Measurements from ENCODE around the gene HOXD4.

Gene HOXD4

DNA sequence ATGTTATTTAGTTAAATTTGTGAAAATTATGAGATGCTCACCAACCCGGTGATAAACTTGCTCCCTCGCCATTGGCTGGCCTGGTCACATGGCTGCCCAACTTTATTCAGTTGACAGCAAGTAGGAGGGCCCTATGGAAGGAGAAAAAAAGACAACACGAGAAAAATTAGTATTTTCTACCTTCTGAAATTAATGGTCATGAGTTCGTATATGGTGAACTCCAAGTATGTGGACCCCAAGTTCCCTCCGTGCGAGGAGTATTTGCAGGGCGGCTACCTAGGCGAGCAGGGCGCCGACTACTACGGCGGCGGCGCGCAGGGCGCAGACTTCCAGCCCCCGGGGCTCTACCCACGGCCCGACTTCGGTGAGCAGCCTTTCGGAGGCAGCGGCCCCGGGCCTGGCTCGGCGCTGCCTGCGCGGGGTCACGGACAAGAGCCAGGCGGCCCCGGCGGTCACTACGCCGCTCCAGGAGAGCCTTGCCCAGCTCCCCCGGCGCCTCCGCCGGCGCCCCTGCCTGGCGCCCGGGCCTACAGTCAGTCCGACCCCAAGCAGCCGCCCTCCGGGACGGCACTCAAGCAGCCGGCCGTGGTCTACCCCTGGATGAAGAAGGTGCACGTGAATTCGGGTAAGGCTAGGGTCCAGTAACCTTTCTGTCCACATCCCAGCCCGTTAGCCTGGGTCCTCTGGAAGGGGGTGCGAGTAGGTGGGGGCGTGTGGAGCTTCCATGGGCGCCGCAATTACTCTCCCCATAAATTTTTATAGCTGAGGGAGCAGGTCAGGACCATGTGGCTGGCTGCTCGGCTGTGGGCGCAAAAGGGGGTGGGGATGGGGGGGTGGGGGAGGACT lies at the start of gene HOXD4:
TSS of gene HOXD4 (plus strand) at position 109 of the 846 bp plus-strand sequence. CDS start at position 193, 84 bp downstream.
- DNase-seq (ENCODE audit: low read depth in 2 of 3, low spot score in 2 of 3): no peak

GRCh38 chr2:176101842-176102241 lies 49.5 kb upstream of the HOXD4 start:
- no peak for DNase-seq (ENCODE audit: low read depth in 2 of 3, low spot score in 2 of 3)

DNA sequence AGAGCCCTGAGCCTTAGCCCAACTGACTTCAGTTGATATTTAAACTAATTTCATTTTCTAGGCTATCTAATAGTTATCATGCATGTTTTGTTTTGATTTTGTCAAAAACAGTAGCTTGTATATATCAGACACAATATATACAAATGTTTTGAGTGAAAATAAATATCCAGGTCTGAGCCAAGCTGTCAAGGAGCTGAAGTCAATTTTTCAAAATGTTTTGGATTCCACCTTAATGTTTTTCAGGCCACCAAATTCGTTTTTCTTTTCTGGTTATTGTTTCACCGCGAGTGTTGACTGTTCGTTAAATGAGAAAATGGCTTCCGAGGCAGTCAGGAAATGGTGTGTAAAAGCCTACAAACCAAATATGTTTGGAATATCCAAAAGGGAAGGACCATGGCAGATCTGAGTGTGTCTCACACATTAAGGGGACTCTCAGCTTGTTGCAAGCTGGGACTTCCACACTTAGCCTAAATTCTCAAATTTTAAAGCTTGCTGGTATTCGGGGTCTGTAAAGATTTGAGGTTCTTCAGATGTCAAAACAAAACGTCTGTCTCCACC lies 49.0 kb upstream of the HOXD4 start:
- DNase-seq (ENCODE audit: low read depth in 2 of 3, low spot score in 2 of 3): no peak

- DNase-seq (ENCODE audit: low read depth in 2 of 3, low spot score in 2 of 3): no peak
These were observed 48.2 kb upstream of the HOXD4 start for GRCh38 chr2:176103194-176103593.

DNA sequence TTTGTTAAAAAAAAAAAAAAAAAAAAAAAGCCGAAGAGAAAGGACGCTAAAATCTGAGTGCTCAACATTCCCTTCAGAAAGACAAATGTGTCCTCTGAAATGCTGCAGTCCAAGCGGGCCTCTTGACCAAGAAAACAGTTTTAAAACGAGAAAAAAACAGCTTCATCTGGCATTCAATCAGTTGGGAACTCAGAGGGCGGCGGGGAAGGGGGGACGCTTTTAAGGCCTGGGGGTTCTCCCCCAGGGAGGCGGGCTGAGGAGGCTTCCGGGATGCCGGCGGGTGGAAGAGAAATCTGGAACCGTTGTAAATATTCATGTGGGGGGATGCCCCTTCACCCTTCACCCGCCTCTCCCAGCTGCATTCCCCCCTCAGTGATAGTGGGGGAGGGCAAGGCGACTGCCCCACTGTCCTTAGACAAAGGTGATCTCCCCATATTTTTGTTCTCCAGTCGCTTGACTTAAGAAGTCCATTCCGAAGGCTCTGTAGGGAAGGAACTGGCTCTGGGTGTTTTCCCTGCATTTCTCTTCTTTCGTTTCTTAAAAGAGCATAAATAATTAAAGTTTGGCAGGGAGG lies 47.5 kb upstream of the HOXD4 start:
- no peak for DNase-seq (ENCODE audit: low read depth in 2 of 3, low spot score in 2 of 3)

DNA sequence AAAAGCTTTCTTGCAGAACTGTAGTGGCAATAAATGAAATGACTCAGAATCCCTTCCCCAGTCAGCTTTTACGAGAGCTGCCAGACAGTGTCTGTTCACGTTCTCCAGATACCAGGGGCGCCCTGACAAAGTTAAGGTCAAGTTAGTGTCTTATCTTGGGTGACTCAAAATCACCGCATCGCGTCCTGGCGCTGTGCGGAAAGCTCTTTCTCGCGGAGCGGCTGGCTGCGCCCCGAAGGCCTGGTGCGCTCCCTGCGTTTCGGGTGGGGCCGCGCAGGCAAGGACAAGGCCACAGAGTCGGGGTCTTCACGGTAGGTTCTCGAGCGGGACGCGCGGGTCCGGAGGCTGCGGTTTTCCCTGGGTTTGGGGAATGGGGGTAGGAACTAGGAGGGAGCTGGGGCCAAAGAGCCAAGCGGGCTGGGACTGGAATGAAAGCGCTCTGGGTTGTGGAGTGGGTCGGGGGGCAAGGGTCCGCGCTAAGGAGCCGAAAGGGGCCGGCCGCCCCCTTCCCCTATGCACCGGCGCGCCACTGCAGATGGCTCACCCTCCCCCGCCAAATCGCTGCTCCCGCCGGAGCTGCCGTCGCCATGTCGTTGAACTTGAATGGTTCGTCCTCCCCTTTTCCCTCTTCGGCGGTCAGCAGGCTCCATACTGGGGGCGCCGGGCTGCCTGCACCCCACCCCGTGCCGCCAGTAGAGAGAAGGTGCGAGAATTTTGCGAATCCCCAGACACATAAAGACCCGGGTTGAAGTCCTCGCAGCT lies 46.9 kb upstream of the HOXD4 start:
- DNase-seq (ENCODE audit: low read depth in 2 of 3, low spot score in 2 of 3): no peak

DNA sequence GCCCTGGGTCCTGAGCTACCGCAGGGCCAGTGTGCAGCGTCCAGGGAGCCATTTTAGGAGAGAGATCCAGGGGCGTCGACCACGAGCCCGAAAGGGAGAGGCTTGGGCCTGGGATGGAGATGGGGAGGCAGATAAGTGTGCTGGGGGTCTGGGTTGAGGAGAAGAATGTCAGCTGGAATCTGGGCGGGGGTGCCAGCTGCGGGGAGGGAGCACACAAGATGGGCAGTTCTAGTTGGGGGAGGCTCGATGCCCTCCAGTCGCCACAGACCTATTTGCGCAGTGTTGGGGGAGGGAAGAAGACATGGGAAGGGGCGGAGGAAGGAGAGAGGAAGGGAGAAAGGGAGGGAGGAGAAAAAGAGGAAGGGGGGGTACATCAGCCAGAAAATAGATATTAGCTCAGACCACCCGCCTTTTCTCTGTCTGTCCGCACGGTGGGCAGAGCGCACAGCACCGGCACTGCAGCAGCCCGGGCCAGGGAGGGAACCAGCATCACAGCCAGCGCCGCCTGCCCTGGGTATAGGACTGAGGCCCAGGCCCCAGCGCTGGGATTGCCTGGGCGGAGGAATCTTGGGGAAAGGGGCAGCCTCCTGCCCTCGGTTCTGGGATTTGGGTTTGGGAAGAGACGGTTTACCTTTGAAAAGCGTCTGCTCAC lies 46.1 kb upstream of the HOXD4 start:
- no peak for DNase-seq (ENCODE audit: low read depth in 2 of 3, low spot score in 2 of 3)

DNA sequence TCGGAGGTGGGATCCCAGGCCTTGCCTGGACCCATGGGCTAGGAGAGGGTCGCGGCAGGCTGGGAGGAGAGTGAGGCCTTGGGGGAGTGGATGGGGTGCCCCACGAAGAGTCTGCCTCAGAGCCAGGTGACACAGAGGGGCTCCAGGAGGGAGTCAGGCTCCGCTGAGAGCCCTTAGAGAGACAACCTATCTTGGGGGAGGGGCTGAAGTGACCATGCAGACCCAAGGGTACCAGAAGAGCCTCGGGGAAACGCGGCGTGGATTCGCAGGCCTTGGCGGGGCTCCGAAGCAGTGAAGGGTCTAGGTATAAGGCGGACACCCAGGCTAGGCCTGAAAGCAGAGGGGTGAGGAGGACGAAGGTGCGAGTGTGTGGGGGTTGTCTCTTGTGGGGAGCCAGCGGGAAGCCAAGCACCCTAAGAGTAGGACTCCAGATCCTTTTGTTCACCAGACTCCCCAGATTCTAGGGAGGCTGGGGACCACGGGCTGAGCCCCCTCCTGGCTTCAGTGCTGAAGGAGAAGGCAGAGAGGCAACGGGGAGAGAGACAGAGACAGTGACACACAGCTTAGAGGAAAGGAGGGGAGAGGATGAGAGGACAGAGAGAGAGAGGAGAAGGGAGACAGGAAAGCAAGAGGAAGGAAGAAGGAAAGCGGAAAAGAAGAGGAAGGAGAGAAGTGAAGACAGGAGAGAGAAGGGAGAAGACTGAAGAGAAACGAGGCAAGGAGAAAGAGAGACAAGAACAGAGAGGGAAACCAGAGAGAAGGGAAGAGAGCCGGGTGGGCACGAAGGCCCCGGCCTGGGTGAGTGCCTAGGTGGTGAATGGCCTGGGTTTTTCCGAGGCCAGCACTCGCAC lies 45.4 kb upstream of the HOXD4 start:
- DNase-seq (ENCODE audit: low read depth in 2 of 3, low spot score in 2 of 3): no peak

- no peak for DNase-seq (ENCODE audit: low read depth in 2 of 3, low spot score in 2 of 3)
These were observed 44.5 kb upstream of the HOXD4 start, which contains the start of gene HOXD11 for GRCh38 chr2:176106581-176107539. HOXD11 (plus strand) TSS chr2:176107280; CDS start chr2:176107356, 76 bp downstream.

DNA sequence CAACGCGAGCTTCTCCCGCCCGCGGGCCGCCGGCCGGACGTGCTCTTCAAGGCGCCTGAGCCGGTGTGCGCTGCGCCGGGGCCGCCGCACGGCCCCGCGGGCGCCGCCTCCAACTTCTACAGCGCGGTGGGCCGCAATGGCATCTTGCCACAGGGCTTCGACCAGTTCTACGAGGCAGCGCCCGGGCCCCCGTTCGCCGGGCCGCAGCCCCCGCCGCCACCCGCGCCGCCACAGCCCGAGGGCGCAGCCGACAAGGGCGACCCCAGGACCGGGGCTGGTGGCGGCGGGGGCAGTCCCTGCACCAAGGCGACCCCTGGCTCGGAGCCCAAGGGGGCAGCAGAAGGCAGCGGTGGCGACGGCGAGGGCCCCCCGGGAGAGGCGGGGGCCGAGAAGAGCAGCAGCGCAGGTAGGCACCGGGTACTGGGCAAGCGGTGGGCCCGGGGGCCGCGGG lies 43.6 kb upstream of the HOXD4 start:
- DNase-seq (ENCODE audit: low read depth in 2 of 3, low spot score in 2 of 3): no peak

GRCh38 chr2:176109192-176109901 lies 42.0 kb upstream of the HOXD4 start:
- no peak for DNase-seq (ENCODE audit: low read depth in 2 of 3, low spot score in 2 of 3)

DNA sequence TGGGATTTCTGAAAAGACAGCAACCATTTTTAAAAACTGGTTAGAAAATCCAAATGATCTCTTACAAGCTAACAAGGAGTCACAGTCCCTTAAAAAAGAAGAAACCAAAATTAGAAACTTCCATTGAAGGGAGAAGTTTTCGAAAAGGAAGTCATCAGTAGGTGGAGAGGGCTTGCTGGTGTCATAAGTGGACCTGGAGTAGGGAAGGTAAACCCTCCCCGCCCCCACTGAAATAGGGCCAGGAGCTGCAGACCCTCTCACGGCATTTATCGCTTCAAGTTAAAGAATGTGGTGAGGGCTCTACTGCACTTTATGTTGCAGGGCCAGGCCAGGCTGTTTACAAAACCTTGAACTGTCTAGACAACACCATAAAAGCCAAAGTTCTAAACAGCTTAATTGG lies 41.4 kb upstream of the HOXD4 start:
- no peak for DNase-seq (ENCODE audit: low read depth in 2 of 3, low spot score in 2 of 3)

- DNase-seq (ENCODE audit: low read depth in 2 of 3, low spot score in 2 of 3): no peak
These were observed 40.7 kb upstream of the HOXD4 start for GRCh38 chr2:176110415-176111308.

- DNase-seq (ENCODE audit: low read depth in 2 of 3, low spot score in 2 of 3): no peak
These were observed 40.1 kb upstream of the HOXD4 start for GRCh38 chr2:176111309-176111663.

DNA sequence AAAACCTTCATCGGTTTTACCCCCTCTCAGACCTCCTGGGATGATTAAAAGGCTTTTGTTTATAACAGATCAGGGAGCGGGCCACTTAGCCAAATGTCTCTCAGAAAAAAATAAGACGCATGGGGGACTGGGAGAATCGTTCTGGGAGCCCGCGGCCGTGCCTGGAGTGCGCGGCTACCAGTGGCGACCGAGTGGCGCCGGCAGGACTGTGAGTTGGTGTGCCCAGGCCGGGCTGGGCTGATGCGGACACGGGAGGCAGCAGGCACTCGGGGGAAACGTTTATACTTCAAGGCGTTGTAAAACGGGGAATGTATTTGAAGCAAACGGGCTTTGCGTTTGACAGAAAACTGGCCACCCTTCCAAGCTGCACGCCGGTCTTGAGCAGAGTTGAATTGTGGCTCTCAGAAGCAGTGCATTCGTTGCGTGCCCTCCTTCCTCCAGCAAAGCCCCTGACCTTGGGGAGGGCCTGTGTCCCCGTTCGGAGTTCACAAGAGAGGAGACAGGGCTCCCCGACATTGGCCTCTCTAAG lies 39.4 kb upstream of the HOXD4 start:
- no peak for DNase-seq (ENCODE audit: low read depth in 2 of 3, low spot score in 2 of 3)

DNA sequence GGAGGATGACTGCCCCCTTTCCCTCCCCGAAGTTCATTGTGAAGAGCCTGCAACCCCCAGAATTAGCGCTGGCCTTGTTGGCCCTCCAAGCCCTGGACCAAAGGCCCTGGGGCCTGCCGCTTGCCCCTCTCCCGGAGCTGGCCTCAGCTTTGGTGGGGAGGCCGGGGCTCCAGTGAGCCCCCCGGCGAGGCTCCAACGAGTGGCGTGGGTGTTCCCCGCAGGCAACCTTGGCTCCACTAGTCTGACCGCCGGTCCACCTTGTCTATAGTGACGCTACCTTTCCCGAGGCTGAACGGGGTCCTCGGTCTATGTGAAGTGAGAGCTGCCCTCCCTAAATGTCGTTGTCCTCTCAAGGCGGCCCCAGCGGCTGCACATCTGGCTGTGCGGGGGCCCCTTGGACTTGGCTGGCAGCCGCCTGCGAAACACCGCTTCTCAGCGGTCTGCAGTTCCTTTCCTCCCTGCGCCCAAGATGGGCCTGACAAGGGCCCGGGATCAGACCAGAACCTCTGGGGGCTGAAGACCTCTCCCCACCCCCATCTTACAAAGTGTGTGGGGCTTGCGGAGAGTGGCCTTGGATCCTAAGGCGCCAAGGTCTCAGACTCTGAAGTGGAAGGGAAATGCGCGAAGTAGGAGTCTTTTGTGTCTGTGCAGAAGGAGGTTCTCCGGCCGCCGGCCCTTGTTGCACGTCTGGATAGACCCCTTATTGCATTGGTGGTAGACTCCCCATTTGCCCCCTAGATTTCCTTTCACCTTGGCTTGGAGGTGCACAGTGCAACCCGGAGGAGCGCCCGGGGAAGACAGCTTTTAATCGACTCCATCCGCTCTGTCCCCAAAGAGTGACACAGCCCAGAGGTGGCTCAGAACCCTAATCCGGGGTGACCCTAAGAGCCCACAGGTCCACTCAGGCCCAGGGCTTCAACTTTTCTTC lies 38.7 kb upstream of the HOXD4 start:
- no peak for DNase-seq (ENCODE audit: low read depth in 2 of 3, low spot score in 2 of 3)

All from activated CD8-positive, alpha-beta memory T cell treated with anti-CD3 and anti-CD28 coated beads for 48 hours (primary cell).